ENCODE results near the gene NUP107.

Gene NUP107

GRCh38 chr12:68786929-68787328 lies 100.2 kb downstream of the NUP107 start:
- TF ChIP-seq CTCF (IDR thresholded peaks at IDR 0.05; ENCODE audit: insufficient read depth, low read length, poor library complexity, severe bottlenecking) (no peak), EZH2phosphoT487 (conservative IDR thresholded peaks at IDR 0.05; ENCODE audit: low read length) (no peak)
- H3K9ac ChIP-seq (ENCODE audit: low read length) = peak overlapping the region; percentile 24; the same call in 1 of the 2 replicates

GRCh38 chr12:68788554-68789143 lies 101.9 kb downstream of the NUP107 start:
- H3K9me3 ChIP-seq (ENCODE audit: insufficient read depth, low read length) = no peaks in the 10 kb centered on the region
- H3K36me3 ChIP-seq (ENCODE audit: low read length) = no peaks in the 10 kb centered on the region
- H3K9ac ChIP-seq (ENCODE audit: low read length) = no peak overlapping the region
- no peak overlapping the region for H3K27ac ChIP-seq (ENCODE audit: low read depth, low read length)
- H3K9me2 ChIP-seq (replicated peaks; ENCODE audit: insufficient read depth, low read length) = no peaks in the 10 kb centered on the region
- no peak overlapping the region for H2AFZ ChIP-seq (ENCODE audit: low read depth, low read length, severe bottlenecking)
- TF ChIP-seq EZH2phosphoT487 (conservative IDR thresholded peaks at IDR 0.05; ENCODE audit: low read length) = no peak
- no peak for TF ChIP-seq CTCF (IDR thresholded peaks at IDR 0.05; ENCODE audit: insufficient read depth, low read length, poor library complexity, severe bottlenecking)
- H3K27me3 ChIP-seq (ENCODE audit: low read length) = no peaks in the 10 kb centered on the region
- H3K79me2 ChIP-seq (ENCODE audit: insufficient read depth, low read length) = no peaks in the 10 kb centered on the region
- H3K4me3 ChIP-seq (ENCODE audit: insufficient read depth, low read length, poor library complexity, severe bottlenecking) = no peak overlapping the region
- H4K20me1 ChIP-seq (ENCODE audit: low read depth, low read length) = no peaks in the 10 kb centered on the region
- no peak overlapping the region for H3K4me2 ChIP-seq (ENCODE audit: low read depth, low read length, poor library complexity, severe bottlenecking)
- H3F3A ChIP-seq (ENCODE audit: insufficient read depth) = peaks cover 8% of the 10 kb centered on the region; the same call in 1 of the 2 replicates

More at GRCh38 chr12:68786929-68787328, 100.2 kb downstream of the NUP107 start:
- peaks cover 8% of the 10 kb centered on the region; the same call in 1 of the 2 replicates for H3F3A ChIP-seq (ENCODE audit: insufficient read depth)
- H3K9me2 ChIP-seq (replicated peaks; ENCODE audit: insufficient read depth, low read length) = no peaks in the 10 kb centered on the region
- peak overlapping the region; percentile 92 for H2AFZ ChIP-seq (ENCODE audit: low read depth, low read length, severe bottlenecking)
- no peaks in the 10 kb centered on the region for H3K9me3 ChIP-seq (ENCODE audit: insufficient read depth, low read length)
- no peaks in the 10 kb centered on the region for H3K27me3 ChIP-seq (ENCODE audit: low read length)
- H3K36me3 ChIP-seq (ENCODE audit: low read length) = no peaks in the 10 kb centered on the region
- H3K79me2 ChIP-seq (ENCODE audit: insufficient read depth, low read length) = no peaks in the 10 kb centered on the region
- H3K27ac ChIP-seq (ENCODE audit: low read depth, low read length) = peak overlapping the region; percentile 62
- H3K4me2 ChIP-seq (ENCODE audit: low read depth, low read length, poor library complexity, severe bottlenecking) = peak overlapping the region; percentile 57
- H3K4me3 ChIP-seq (ENCODE audit: insufficient read depth, low read length, poor library complexity, severe bottlenecking) = no peak overlapping the region
- H4K20me1 ChIP-seq (ENCODE audit: low read depth, low read length) = no peaks in the 10 kb centered on the region

- Histone ChIP-seq H3K27ac (ENCODE audit: low read depth, low read length) (no peak overlapping the region), H4K20me1 (ENCODE audit: low read depth, low read length) (no peaks in the 10 kb centered on the region), H3F3A (ENCODE audit: insufficient read depth) (peaks cover 8% of the 10 kb centered on the region; the same call in 1 of the 2 replicates), H2AFZ (ENCODE audit: low read depth, low read length, severe bottlenecking) (no peak overlapping the region), H3K36me3 (ENCODE audit: low read length) (no peaks in the 10 kb centered on the region), H3K9ac (ENCODE audit: low read length) (no peak overlapping the region), H3K27me3 (ENCODE audit: low read length) (no peaks in the 10 kb centered on the region), H3K9me2 (replicated peaks; ENCODE audit: insufficient read depth, low read length) (no peaks in the 10 kb centered on the region), H3K4me3 (ENCODE audit: insufficient read depth, low read length, poor library complexity, severe bottlenecking) (no peak overlapping the region), H3K9me3 (ENCODE audit: insufficient read depth, low read length) (no peaks in the 10 kb centered on the region), H3K4me2 (ENCODE audit: low read depth, low read length, poor library complexity, severe bottlenecking) (no peak overlapping the region), H3K79me2 (ENCODE audit: insufficient read depth, low read length) (no peaks in the 10 kb centered on the region)
- TF ChIP-seq EZH2phosphoT487 (conservative IDR thresholded peaks at IDR 0.05; ENCODE audit: low read length) (no peak), CTCF (IDR thresholded peaks at IDR 0.05; ENCODE audit: insufficient read depth, low read length, poor library complexity, severe bottlenecking) (no peak)
Measured at GRCh38 chr12:68789144-68789878, 102.5 kb downstream of the NUP107 start.
